ENCODE results near the gene ACMSD.
A peak's percentile ranks its signal among the peaks of the same experiment; 100 is the strongest.

Gene ACMSD

GRCh38 chr2:134943540-134943939, 105.1 kb downstream of the ACMSD start:
- CTCF ChIA-PET = no interaction called here
- Histone ChIP-seq H3K4me3 (ENCODE audit: control insufficient read depth in 1 of 7, extremely low read depth in 1 of 7, insufficient read depth in 4 of 7, low read depth in 2 of 7, low read length in 6 of 7) (peak overlapping the region in 1 of 7 experiments; percentile 35), H3K27ac (ENCODE audit: insufficient read depth in 1 of 2, low read depth in 1 of 2, low read length in 2 of 2, poor library complexity in 1 of 2, severe bottlenecking in 2 of 2) (peak overlapping the region in 1 of 2 experiments; percentile 37), H3K4me1 (ENCODE audit: control extremely low read depth in 1 of 4, control insufficient read depth in 4 of 4, insufficient read depth in 4 of 4, low read length in 3 of 4) (peaks cover 0 to 10% (median 6%) of the 10 kb centered on the region in 4 experiments), H3K9me3 (ENCODE audit: control extremely low read depth in 1 of 5, control insufficient read depth in 4 of 5, insufficient read depth in 2 of 5, low read depth in 1 of 5, low read length in 4 of 5) (no peaks in the 10 kb centered on the region), H3K36me3 (ENCODE audit: control insufficient read depth in 4 of 4, insufficient read depth in 4 of 4, low read length in 3 of 4) (peaks cover 21 to 71% (median 41%) of the 10 kb centered on the region in 4 experiments), H3K27me3 (replicated peaks in 2 of 5; ENCODE audit: control insufficient read depth in 4 of 5, insufficient read depth in 5 of 5, low read length in 4 of 5) (no peaks in the 10 kb centered on the region)
- DNase-seq = peak; percentile 16 to 72 (median 56)
- POLR2A ChIA-PET = no interaction called here
- whole genome bisulfite sequencing (ENCODE audit: insufficient coverage) = no CpG with 5 or more reads among the region's 2 CpGs

GRCh38 chr2:134944975-134945374, 106.6 kb downstream of the ACMSD start:
- no peak overlapping the region for H3K4me3 ChIP-seq (ENCODE audit: control insufficient read depth in 1 of 7, extremely low read depth in 1 of 7, insufficient read depth in 4 of 7, low read depth in 2 of 7, low read length in 6 of 7)
- WGBS (ENCODE audit: insufficient coverage) = 100% methylated on average over 1 of the region's 1 CpG
- H3K36me3 ChIP-seq (ENCODE audit: control insufficient read depth in 4 of 4, insufficient read depth in 4 of 4, low read length in 3 of 4) = peaks cover 15 to 69% (median 38%) of the 10 kb centered on the region in 4 experiments
- no peaks in the 10 kb centered on the region for H3K27me3 ChIP-seq (replicated peaks in 2 of 5; ENCODE audit: control insufficient read depth in 4 of 5, insufficient read depth in 5 of 5, low read length in 4 of 5)
- H3K9me3 ChIP-seq (ENCODE audit: control extremely low read depth in 1 of 5, control insufficient read depth in 4 of 5, insufficient read depth in 2 of 5, low read depth in 1 of 5, low read length in 4 of 5) = no peaks in the 10 kb centered on the region
- POLR2A ChIA-PET = no interaction called here
- H3K27ac ChIP-seq (ENCODE audit: insufficient read depth in 1 of 2, low read depth in 1 of 2, low read length in 2 of 2, poor library complexity in 1 of 2, severe bottlenecking in 2 of 2) = no peak overlapping the region
- CTCF ChIA-PET = no interaction called here
- H3K4me1 ChIP-seq (ENCODE audit: control extremely low read depth in 1 of 4, control insufficient read depth in 4 of 4, insufficient read depth in 4 of 4, low read length in 3 of 4) = peaks cover 0 to 10% (median 7%) of the 10 kb centered on the region in 4 experiments
- no peak for DNase-seq

GRCh38 chr2:134946073-134946472, 107.7 kb downstream of the ACMSD start:
- H3K36me3 ChIP-seq (ENCODE audit: control insufficient read depth in 4 of 4, insufficient read depth in 4 of 4, low read length in 3 of 4) = peaks cover 11 to 67% (median 34%) of the 10 kb centered on the region in 4 experiments
- H3K4me3 ChIP-seq (ENCODE audit: control insufficient read depth in 1 of 7, extremely low read depth in 1 of 7, insufficient read depth in 4 of 7, low read depth in 2 of 7, low read length in 6 of 7) = no peak overlapping the region
- CTCF ChIA-PET = interaction anchor here (1.1 kb wide), 1 partner anchor 26 kb away, joined by 3 read pairs; no protein-coding TSS in a partner anchor
- DNase-seq = no peak
- H3K27ac ChIP-seq (ENCODE audit: insufficient read depth in 1 of 2, low read depth in 1 of 2, low read length in 2 of 2, poor library complexity in 1 of 2, severe bottlenecking in 2 of 2) = no peak overlapping the region
- H3K9me3 ChIP-seq (ENCODE audit: control extremely low read depth in 1 of 5, control insufficient read depth in 4 of 5, insufficient read depth in 2 of 5, low read depth in 1 of 5, low read length in 4 of 5) = no peaks in the 10 kb centered on the region
- POLR2A ChIA-PET = no interaction called here
- peaks cover 0 to 20% (median 12%) of the 10 kb centered on the region in 4 experiments for H3K4me1 ChIP-seq (ENCODE audit: control extremely low read depth in 1 of 4, control insufficient read depth in 4 of 4, insufficient read depth in 4 of 4, low read length in 3 of 4)
- H3K27me3 ChIP-seq (replicated peaks in 2 of 5; ENCODE audit: control insufficient read depth in 4 of 5, insufficient read depth in 5 of 5, low read length in 4 of 5) = no peaks in the 10 kb centered on the region
- WGBS (ENCODE audit: insufficient coverage) = 100% methylated on average over 3 of the region's 6 CpGs

- peak in 1 of 3 donors; percentile 11 for DNase-seq
- H3K9me3 ChIP-seq (ENCODE audit: control extremely low read depth in 1 of 5, control insufficient read depth in 4 of 5, insufficient read depth in 2 of 5, low read depth in 1 of 5, low read length in 4 of 5) = no peaks in the 10 kb centered on the region
- peaks cover 26 to 76% (median 42%) of the 10 kb centered on the region in 4 experiments for H3K36me3 ChIP-seq (ENCODE audit: control insufficient read depth in 4 of 4, insufficient read depth in 4 of 4, low read length in 3 of 4)
- peak overlapping the region; percentile 4 to 35 for H3K27ac ChIP-seq (ENCODE audit: insufficient read depth in 1 of 2, low read depth in 1 of 2, low read length in 2 of 2, poor library complexity in 1 of 2, severe bottlenecking in 2 of 2)
- no peak overlapping the region for H3K4me3 ChIP-seq (ENCODE audit: control insufficient read depth in 1 of 7, extremely low read depth in 1 of 7, insufficient read depth in 4 of 7, low read depth in 2 of 7, low read length in 6 of 7)
- ChIA-PET POLR2A (interaction anchor here (0.8 kb wide), 1 partner anchor 32 kb away, joined by 3 read pairs; no protein-coding TSS in a partner anchor), CTCF (interaction anchor here (0.6 to 1.5 kb wide), 7 partner anchors 10 to 54 kb away, joined by 3 to 6 read pairs (median 4); no protein-coding TSS in a partner anchor)
- peaks cover 0 to 13% (median 5%) of the 10 kb centered on the region in 4 experiments for H3K4me1 ChIP-seq (ENCODE audit: control extremely low read depth in 1 of 4, control insufficient read depth in 4 of 4, insufficient read depth in 4 of 4, low read length in 3 of 4)
- WGBS (ENCODE audit: insufficient coverage) = 88% methylated on average over 1 of the region's 7 CpGs
- no peaks in the 10 kb centered on the region for H3K27me3 ChIP-seq (replicated peaks in 2 of 5; ENCODE audit: control insufficient read depth in 4 of 5, insufficient read depth in 5 of 5, low read length in 4 of 5)
Observed at GRCh38 chr2:134949981-134950708, 111.7 kb downstream of the ACMSD start.

GRCh38 chr2:134950886-134951285, 112.5 kb downstream of the ACMSD start:
- no peak overlapping the region for H3K4me3 ChIP-seq (ENCODE audit: control insufficient read depth in 1 of 7, extremely low read depth in 1 of 7, insufficient read depth in 4 of 7, low read depth in 2 of 7, low read length in 6 of 7)
- no peaks in the 10 kb centered on the region for H3K9me3 ChIP-seq (ENCODE audit: control extremely low read depth in 1 of 5, control insufficient read depth in 4 of 5, insufficient read depth in 2 of 5, low read depth in 1 of 5, low read length in 4 of 5)
- peak in 2 of 3 donors; percentile 44 to 60 for DNase-seq
- H3K27ac ChIP-seq (ENCODE audit: insufficient read depth in 1 of 2, low read depth in 1 of 2, low read length in 2 of 2, poor library complexity in 1 of 2, severe bottlenecking in 2 of 2) = no peak overlapping the region
- CTCF ChIA-PET = interaction anchor here (0.7 to 1.5 kb wide), 7 partner anchors 10 to 53 kb away, joined by 3 to 6 read pairs (median 3); no protein-coding TSS in a partner anchor
- no CpG with 5 or more reads among the region's 2 CpGs for WGBS (ENCODE audit: insufficient coverage)
- H3K4me1 ChIP-seq (ENCODE audit: control extremely low read depth in 1 of 4, control insufficient read depth in 4 of 4, insufficient read depth in 4 of 4, low read length in 3 of 4) = peaks cover 0 to 13% (median 5%) of the 10 kb centered on the region in 4 experiments
- H3K36me3 ChIP-seq (ENCODE audit: control insufficient read depth in 4 of 4, insufficient read depth in 4 of 4, low read length in 3 of 4) = peaks cover 23 to 77% (median 44%) of the 10 kb centered on the region in 4 experiments
- POLR2A ChIA-PET = interaction anchor here (0.8 kb wide), 1 partner anchor 32 kb away, joined by 3 read pairs; no protein-coding TSS in a partner anchor
- H3K27me3 ChIP-seq (replicated peaks in 2 of 5; ENCODE audit: control insufficient read depth in 4 of 5, insufficient read depth in 5 of 5, low read length in 4 of 5) = no peaks in the 10 kb centered on the region

All from common myeloid progenitor, CD34-positive (primary cell).